H1 (cell line): ENCODE data around the gene GSE1. TPM values are rescaled to one million over a fixed set of nuclear protein-coding genes. Genes with fewer than 3 reads are reported as not detected.

ENCODE experiments used
- CTCF ChIP-seq, 3 experiments: IDR thresholded peaks; 1 replicate in 2 of 3; 2 replicates in 1 of 3; pipeline versions ENCODE4 v1.5.1 to v1.6.1; 2011; ENCODE audit warnings: low read length in 3 of 3, mild to moderate bottlenecking in 3 of 3, inconsistent platforms in 2 of 3, low read depth in 1 of 3, moderate library complexity in 1 of 3; ENCODE audit not compliant: insufficient read depth in 1 of 3; ENCODE audit errors: control extremely low read depth in 1 of 3
- JUN ChIP-seq: IDR thresholded peaks from 2 replicates; pipeline ENCODE4 v1.6.1; 2011; ENCODE audit warnings: low read depth, mild to moderate bottlenecking, improper control_type of control experiment, low read length
- MAX ChIP-seq: IDR thresholded peaks from 2 replicates; pipeline ENCODE4 v1.6.1; 2012; ENCODE audit warnings: inconsistent platforms
- POU5F1 ChIP-seq: IDR thresholded peaks from 2 replicates; pipeline ENCODE4 v1.6.1; 2011; ENCODE audit warnings: low read depth, mild to moderate bottlenecking, low read length, moderate library complexity
- polyA plus RNA-seq, 7 experiments: library from polyadenylated mRNA; depleted of rRNA in 3 of 7; stranded (reverse) in 5 of 7; unstranded in 2 of 7; fragments of >200 nt in 5 of 7; fragments of 200-250 nt in 2 of 7; gene quantifications; 1 replicate in 5 of 7; 2 replicates in 1 of 7; 4 replicates in 1 of 7; pipeline versions ENCODE4 v1.2.1 to v1.2.3, GENCODE V29; 2011 to 2013; ENCODE audit warnings: missing spikeins in 2 of 7, mixed read lengths in 2 of 7
- total RNA-seq: library from RNA; stranded (reverse); fragmentation: NEBNext Ultra II Directional; extraction: Animal tissue kit (Norgen Biotek cat#: 25700); gene quantifications from 2 replicates; pipeline ENCODE4 v1.2.1, GENCODE V29; 2021

Gene GSE1
- total and polyA plus RNA-seq, 2 of the 8 experiments (the other 6 are each of a cell fraction or from before 2014, with no cell fraction given): 26.0 to 65.6 TPM

GRCh38 chr16:85583491-85584181 lies 29.5 kb upstream of the GSE1 start (continued):
- no peak for TF ChIP-seq CTCF (IDR thresholded peaks at IDR 0.05; ENCODE audit: control extremely low read depth in 1 of 3, insufficient read depth in 1 of 3, low read depth in 1 of 3, low read length in 3 of 3)
- no peak for TF ChIP-seq POU5F1
- no peak for TF ChIP-seq MAX
- no peak for TF ChIP-seq JUN
- TF ChIP-seq, all 59 proteins: peak for 5
